Thyroid gland (tissue), 4 donors: ENCODE measurements around the gene TNFSF15.
A peak's percentile ranks its signal among the peaks of the same experiment; 100 is the strongest.

ENCODE experiments used
- CTCF ChIP-seq, 6 experiments: fragments of 200-600 bp in 3 of 6; fragments of 450-650 bp in 3 of 6; sonication (generic) in 3 of 6; IDR thresholded peaks; one replicate each; pipeline ENCODE4 v1.5.1; 2016 to 2019; ENCODE audit warnings: antibody characterized with exemption in 6 of 6, mild to moderate bottlenecking in 2 of 6, inconsistent platforms in 1 of 6, moderate library complexity in 1 of 6
- POLR2A ChIP-seq, 2 donors: fragments of 450-650 bp; IDR thresholded peaks; one replicate each; pipeline ENCODE4 v1.6.1; 2017; ENCODE audit warnings: antibody characterized with exemption in 2 of 2, mild to moderate bottlenecking in 2 of 2, moderate library complexity in 1 of 2

- TF ChIP-seq CTCF (IDR thresholded peaks at IDR 0.05) (peak in 1 of 6 experiments; percentile 5), POLR2A (IDR thresholded peaks at IDR 0.05) (no peak)
Observed at GRCh38 chr9:114779352-114779845, 26.4 kb downstream of the TNFSF15 start.
